Anterior cingulate cortex (tissue), 58 donors: ENCODE results near the gene PTPN23.
A peak's percentile ranks its signal among the peaks of the same experiment; 100 is the strongest.

ENCODE experiments used
- DNase-seq, 58 donors: peaks; one replicate each; lab custom pipeline; 2025; lab: John Stamatoyannopoulos, UW

The PTPN23 gene

GRCh38 chr3:47414666-47415587, 34.1 kb downstream of the PTPN23 start:
- DNase-seq = peak in 22 of 58 donors; percentile 21 to 71 (median 45)

- DNase-seq = peak in 5 of 58 donors; percentile 15 to 56 (median 24)
Measured at GRCh38 chr3:47416041-47416440, 35.2 kb downstream of the PTPN23 start.

- DNase-seq = no peak
Measured at GRCh38 chr3:47418167-47419082, 37.6 kb downstream of the PTPN23 start.

- DNase-seq = no peak
Measured at GRCh38 chr3:47419083-47420043, 38.5 kb downstream of the PTPN23 start.

GRCh38 chr3:47420044-47420430, 39.2 kb downstream of the PTPN23 start:
- DNase-seq = no peak

- peak in 55 of 58 donors; percentile 24 to 88 (median 72) for DNase-seq
Measured at GRCh38 chr3:47420511-47421484, 40.0 kb downstream of the PTPN23 start.

GRCh38 chr3:47421741-47422649, 41.2 kb downstream of the PTPN23 start:
- DNase-seq = peak in 3 of 58 donors; percentile 24 to 39 (median 26)

GRCh38 chr3:47422743-47423142, 41.9 kb downstream of the PTPN23 start:
- peak in 4 of 58 donors; percentile 18 to 50 (median 28) for DNase-seq

GRCh38 chr3:47423548-47424145, 42.8 kb downstream of the PTPN23 start:
- no peak for DNase-seq

GRCh38 chr3:47424434-47425382, 43.9 kb downstream of the PTPN23 start:
- DNase-seq = no peak

- no peak for DNase-seq
Measured at GRCh38 chr3:47425383-47425778, 44.6 kb downstream of the PTPN23 start.

- no peak for DNase-seq
Measured at GRCh38 chr3:47425959-47426358, 45.1 kb downstream of the PTPN23 start.

- no peak for DNase-seq
Measured at GRCh38 chr3:47427866-47428265, 47.0 kb downstream of the PTPN23 start.

- DNase-seq = no peak
Measured at GRCh38 chr3:47428662-47429061, 47.8 kb downstream of the PTPN23 start.

GRCh38 chr3:47429476-47430270, 48.9 kb downstream of the PTPN23 start:
- DNase-seq = no peak
